ENCODE results near the gene HOXD9. TPM values are rescaled to one million over a fixed set of nuclear protein-coding genes. Genes with fewer than 3 reads are reported as not detected.

Gene HOXD9
- total RNA-seq, 1 experiment from 2014 or later = not detected

DNA sequence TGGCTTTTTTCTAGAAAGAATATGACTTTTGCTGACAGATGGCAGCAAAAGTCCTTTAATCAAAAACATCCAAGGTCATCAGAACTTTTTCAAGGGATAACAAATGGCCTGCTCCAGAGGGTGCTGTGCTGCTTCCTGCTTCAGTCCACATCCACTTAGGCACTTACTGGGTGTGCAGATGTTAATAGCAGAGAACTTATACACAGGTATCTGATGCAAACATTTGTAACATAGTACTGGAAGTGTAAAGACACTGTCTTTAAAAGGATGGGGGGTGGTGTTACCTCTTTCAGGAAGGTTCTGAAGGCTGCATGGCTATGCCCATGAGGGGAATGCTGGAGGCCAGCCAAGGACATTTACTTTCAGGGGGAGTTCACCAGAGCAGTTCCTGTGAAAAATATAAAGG lies 12.5 kb downstream of the HOXD9 start:
- intact Hi-C loops (cut with micrococcal nuclease) = no loop called here
- no peaks in the 10 kb centered on the region for H3K9me3 ChIP-seq (ENCODE audit: low read length)
- H3K4me1 ChIP-seq (ENCODE audit: insufficient read depth, low read length) = peaks cover 27% of the 10 kb centered on the region
- peak; percentile 10; the same call in 1 of the 2 replicates for ATAC-seq
- peaks cover 21% of the 10 kb centered on the region for H3K79me2 ChIP-seq (ENCODE audit: low read length)
- ChIA-PET POLR2A (ENCODE audit: unreplicated experiment) (no interaction called here), CTCF (no interaction called here)
- H3K9me2 ChIP-seq (replicated peaks; ENCODE audit: low read length) = no peaks in the 10 kb centered on the region
- H3K9ac ChIP-seq (ENCODE audit: low read length) = no peak overlapping the region
- H3F3A ChIP-seq (ENCODE audit: low read length, unreplicated experiment) = peaks cover 4% of the 10 kb centered on the region
- no peaks in the 10 kb centered on the region for H3K36me3 ChIP-seq (ENCODE audit: low read depth, low read length)
- no TSS peak for BruUV-seq (replicated peaks)
- H4K20me1 ChIP-seq (ENCODE audit: low read length) = no peaks in the 10 kb centered on the region
- no peak overlapping the region; the same call in 1 of the 2 replicates for H3K4me2 ChIP-seq (ENCODE audit: low read length)
- no peak overlapping the region for H3K4me3 ChIP-seq (ENCODE audit: low read length)
- H3K27ac ChIP-seq (ENCODE audit: low read length) = no peak overlapping the region
- TF ChIP-seq EZH2 (IDR thresholded peaks at IDR 0.05; ENCODE audit: low read length, unreplicated experiment) = no peak
- TF ChIP-seq, protein P1, sequence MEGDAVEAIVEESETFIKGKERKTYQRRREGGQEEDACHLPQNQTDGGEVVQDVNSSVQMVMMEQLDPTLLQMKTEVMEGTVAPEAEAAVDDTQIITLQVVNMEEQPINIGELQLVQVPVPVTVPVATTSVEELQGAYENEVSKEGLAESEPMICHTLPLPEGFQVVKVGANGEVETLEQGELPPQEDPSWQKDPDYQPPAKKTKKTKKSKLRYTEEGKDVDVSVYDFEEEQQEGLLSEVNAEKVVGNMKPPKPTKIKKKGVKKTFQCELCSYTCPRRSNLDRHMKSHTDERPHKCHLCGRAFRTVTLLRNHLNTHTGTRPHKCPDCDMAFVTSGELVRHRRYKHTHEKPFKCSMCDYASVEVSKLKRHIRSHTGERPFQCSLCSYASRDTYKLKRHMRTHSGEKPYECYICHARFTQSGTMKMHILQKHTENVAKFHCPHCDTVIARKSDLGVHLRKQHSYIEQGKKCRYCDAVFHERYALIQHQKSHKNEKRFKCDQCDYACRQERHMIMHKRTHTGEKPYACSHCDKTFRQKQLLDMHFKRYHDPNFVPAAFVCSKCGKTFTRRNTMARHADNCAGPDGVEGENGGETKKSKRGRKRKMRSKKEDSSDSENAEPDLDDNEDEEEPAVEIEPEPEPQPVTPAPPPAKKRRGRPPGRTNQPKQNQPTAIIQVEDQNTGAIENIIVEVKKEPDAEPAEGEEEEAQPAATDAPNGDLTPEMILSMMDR (conservative IDR thresholded peaks at IDR 0.05; ENCODE audit: low read depth, low read length) = no peak; the same call in 1 of the 2 replicates
- no peak overlapping the region for H2AFZ ChIP-seq (ENCODE audit: low read length)
- H3K27me3 ChIP-seq (ENCODE audit: low read length) = no peaks in the 10 kb centered on the region
- peak; percentile 28 for DNase-seq

DNA sequence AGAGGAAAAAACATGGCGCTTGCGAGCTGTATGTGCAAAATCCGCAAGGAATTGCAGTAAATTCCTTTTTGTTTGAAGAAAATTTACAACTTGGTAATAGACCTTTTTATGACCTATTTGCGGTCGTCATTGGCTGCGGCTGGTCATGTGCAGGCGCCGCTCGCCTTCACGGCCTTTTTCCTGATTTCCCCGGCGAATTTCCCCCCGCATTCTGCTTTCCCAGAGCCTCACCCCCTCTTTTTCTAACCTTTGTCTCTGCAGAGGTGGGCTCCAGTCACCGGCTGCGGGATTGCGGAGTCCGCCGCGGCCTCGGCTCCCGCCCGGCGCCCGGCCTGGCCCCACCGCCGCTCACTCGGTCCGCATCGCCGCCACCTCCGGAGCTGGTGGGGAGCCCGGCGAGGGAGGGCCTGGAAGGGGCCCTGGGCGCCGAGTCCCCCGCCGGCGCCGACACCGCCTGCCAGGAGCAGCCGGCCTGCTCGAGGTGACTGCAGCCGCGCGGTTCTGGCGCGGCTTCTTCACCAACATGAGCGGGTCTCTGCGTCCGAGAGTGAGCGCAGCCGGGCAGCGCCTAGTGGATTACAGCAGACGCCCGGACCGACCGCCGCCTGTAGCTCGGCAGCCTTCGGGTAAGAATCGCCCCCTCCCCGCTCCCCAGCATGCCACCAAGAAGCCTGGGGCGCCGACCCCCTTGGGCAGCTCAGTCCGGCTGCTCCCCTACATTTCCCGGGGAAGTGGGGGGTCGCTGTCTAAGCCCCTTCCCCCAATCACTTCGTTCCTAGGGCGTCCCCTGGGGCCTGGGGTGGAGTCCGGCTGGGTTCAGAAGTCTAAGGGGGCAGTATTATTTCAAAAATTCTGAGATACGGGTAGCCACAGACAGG lies 14.1 kb downstream of the HOXD9 start:
- Histone ChIP-seq H2AFZ (ENCODE audit: low read length) (peak overlapping the region; percentile 90), H3K9me3 (ENCODE audit: low read length) (no peaks in the 10 kb centered on the region), H3K9me2 (replicated peaks; ENCODE audit: low read length) (no peaks in the 10 kb centered on the region), H3K4me3 (ENCODE audit: low read length) (peak overlapping the region; percentile 91), H3K27me3 (ENCODE audit: low read length) (no peaks in the 10 kb centered on the region), H3K4me1 (ENCODE audit: insufficient read depth, low read length) (peaks cover 18% of the 10 kb centered on the region), H4K20me1 (ENCODE audit: low read length) (no peaks in the 10 kb centered on the region), H3F3A (ENCODE audit: low read length, unreplicated experiment) (peaks cover 4% of the 10 kb centered on the region), H3K9ac (ENCODE audit: low read length) (peak overlapping the region; percentile 73), H3K36me3 (ENCODE audit: low read depth, low read length) (no peaks in the 10 kb centered on the region), H3K79me2 (ENCODE audit: low read length) (peaks cover 21% of the 10 kb centered on the region), H3K27ac (ENCODE audit: low read length) (peak overlapping the region; percentile 15), H3K4me2 (ENCODE audit: low read length) (peak overlapping the region; percentile 94)
- CTCF ChIA-PET = interaction anchor here (0.6 to 1.1 kb wide), 4 partner anchors 418 to 1061 kb away, joined by 3 read pairs; no protein-coding TSS in a partner anchor
- POLR2A ChIA-PET (ENCODE audit: unreplicated experiment) = interaction anchor here (0.5 to 0.6 kb wide), 3 partner anchors 399 to 650 kb away, joined by 3 to 4 read pairs (median 4); no protein-coding TSS in a partner anchor
- DNase-seq (peak; percentile 56), ATAC-seq (peak; percentile 54)
- TF ChIP-seq EZH2phosphoT487 (IDR thresholded peaks at IDR 0.05; ENCODE audit: borderline replicate concordance, low read length) (no peak), EZH2 (IDR thresholded peaks at IDR 0.05; ENCODE audit: low read length, unreplicated experiment) (no peak)
- TF ChIP-seq, protein P1 (conservative IDR thresholded peaks at IDR 0.05; ENCODE audit: low read depth, low read length) = no peak; the same call in 1 of the 2 replicates
- intact Hi-C loops (cut with micrococcal nuclease) = loop anchor here (2.0 kb wide), 2 partner anchors 132 to 310 kb away; partner anchors contain the start of gene MTX2
- no TSS peak for BruUV-seq (replicated peaks)

Data from PC-3 (cell line).